ENCODE results near the gene ZBTB12. TPM values are rescaled to one million over a fixed set of nuclear protein-coding genes. Genes with fewer than 3 reads are reported as not detected.

The ZBTB12 gene
- total RNA-seq, 5 donors from 2014 or later (not counting 1 experiment from before 2014, with no cell fraction given): 1.0 to 3.5 (median 3.1) TPM

DNA sequence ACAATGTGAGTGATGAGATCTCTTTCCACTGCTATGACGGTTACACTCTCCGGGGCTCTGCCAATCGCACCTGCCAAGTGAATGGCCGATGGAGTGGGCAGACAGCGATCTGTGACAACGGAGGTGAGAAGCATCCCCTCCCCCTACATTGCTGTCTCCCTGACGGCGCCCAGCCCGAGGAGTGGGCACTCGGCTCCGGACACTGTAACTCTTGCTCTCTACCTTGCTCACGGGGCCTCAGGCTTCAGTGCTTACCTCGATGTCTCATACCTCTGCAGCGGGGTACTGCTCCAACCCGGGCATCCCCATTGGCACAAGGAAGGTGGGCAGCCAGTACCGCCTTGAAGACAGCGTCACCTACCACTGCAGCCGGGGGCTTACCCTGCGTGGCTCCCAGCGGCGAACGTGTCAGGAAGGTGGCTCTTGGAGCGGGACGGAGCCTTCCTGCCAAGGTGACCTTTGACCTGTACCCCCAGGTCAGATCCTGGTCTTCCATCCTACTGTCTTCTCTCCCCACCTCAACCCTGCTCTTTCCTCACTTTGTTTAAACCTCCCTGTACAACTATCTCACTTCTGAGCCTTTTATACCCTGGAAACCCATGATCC lies 45.3 kb upstream of the ZBTB12 start:
- H3K36me3 ChIP-seq (ENCODE audit: control insufficient read depth in 2 of 2, extremely low read depth in 1 of 2, insufficient read depth in 1 of 2, low read length in 1 of 2): peaks cover 6 to 11% of the 10 kb centered on the region in 2 donors
- ATAC-seq (replicated peaks in 1 of 4) (no peak), DNase-seq (no peak)
- CTCF ChIA-PET: no interaction called here
- no peak overlapping the region for H3K27ac Mint-ChIP-seq
- no peak overlapping the region for H3K27ac ChIP-seq (ENCODE audit: low read length)
- H3K9me3 ChIP-seq: no peaks in the 10 kb centered on the region
- H3K36me3 Mint-ChIP-seq: no peaks in the 10 kb centered on the region
- no peak overlapping the region for H3K4me3 ChIP-seq (ENCODE audit: control insufficient read depth in 1 of 2, extremely low read depth in 1 of 2, low read length in 1 of 2)
- POLR2A ChIA-PET: no interaction called here
- H3K9me3 Mint-ChIP-seq: no peaks in the 10 kb centered on the region
- H3K4me1 Mint-ChIP-seq: peaks cover 0 to 10% (median 0%) of the 10 kb centered on the region in 3 donors
- no peak overlapping the region for H3K4me3 Mint-ChIP-seq
- H3K4me1 ChIP-seq (ENCODE audit: control insufficient read depth in 1 of 2, extremely low read depth in 1 of 2, insufficient read depth in 2 of 2, low read length in 2 of 2): no peaks in the 10 kb centered on the region
- 87% methylated on average over 20 of the region's 24 CpGs for WGBS (ENCODE audit: insufficient coverage)
- H3K27me3 Mint-ChIP-seq: peaks cover 6 to 25% of the 10 kb centered on the region in 2 donors
- H3K27me3 ChIP-seq (replicated peaks in 1 of 2; ENCODE audit: control insufficient read depth in 2 of 2, extremely low read depth in 1 of 2, insufficient read depth in 2 of 2, low read length in 1 of 2): peaks cover 0 to 42% of the 10 kb centered on the region in 2 experiments

DNA sequence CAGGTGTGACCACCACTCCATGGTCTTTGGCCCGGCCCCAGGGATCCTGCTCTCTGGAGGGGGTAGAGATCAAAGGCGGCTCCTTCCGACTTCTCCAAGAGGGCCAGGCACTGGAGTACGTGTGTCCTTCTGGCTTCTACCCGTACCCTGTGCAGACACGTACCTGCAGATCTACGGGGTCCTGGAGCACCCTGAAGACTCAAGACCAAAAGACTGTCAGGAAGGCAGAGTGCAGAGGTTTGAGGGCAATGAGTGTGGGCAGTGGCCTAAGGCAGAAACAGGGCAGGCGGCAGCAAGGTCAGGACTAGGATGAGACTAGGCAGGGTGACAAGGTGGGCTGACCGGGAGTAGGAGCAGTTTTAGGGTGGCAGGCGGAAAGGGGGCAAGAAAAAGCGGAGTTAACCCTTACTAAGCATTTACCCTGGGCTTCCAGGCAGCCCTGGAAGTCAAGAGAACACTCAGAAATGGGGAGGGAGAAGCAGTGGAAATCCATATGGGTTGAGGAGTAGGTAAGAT lies 44.5 kb upstream of the ZBTB12 start:
- Mint-ChIP-seq H3K9me3 (no peaks in the 10 kb centered on the region), H3K4me3 (no peak overlapping the region), H3K27me3 (peaks cover 8 to 27% of the 10 kb centered on the region in 2 donors), H3K4me1 (peaks cover 0 to 10% (median 0%) of the 10 kb centered on the region in 3 donors), H3K27ac (peak overlapping the region in 1 of 2 donors; percentile 9), H3K36me3 (no peaks in the 10 kb centered on the region)
- Histone ChIP-seq H3K27ac (ENCODE audit: low read length) (no peak overlapping the region), H3K27me3 (replicated peaks in 1 of 2; ENCODE audit: control insufficient read depth in 2 of 2, extremely low read depth in 1 of 2, insufficient read depth in 2 of 2, low read length in 1 of 2) (peaks cover 0 to 44% of the 10 kb centered on the region in 2 experiments), H3K4me3 (ENCODE audit: control insufficient read depth in 1 of 2, extremely low read depth in 1 of 2, low read length in 1 of 2) (no peak overlapping the region), H3K9me3 (no peaks in the 10 kb centered on the region), H3K4me1 (ENCODE audit: control insufficient read depth in 1 of 2, extremely low read depth in 1 of 2, insufficient read depth in 2 of 2, low read length in 2 of 2) (no peaks in the 10 kb centered on the region), H3K36me3 (ENCODE audit: control insufficient read depth in 2 of 2, extremely low read depth in 1 of 2, insufficient read depth in 1 of 2, low read length in 1 of 2) (peaks cover 4% of the 10 kb centered on the region in 2 donors)
- ChIA-PET POLR2A (no interaction called here), CTCF (no interaction called here)
- no peak for DNase-seq
- ATAC-seq (replicated peaks in 1 of 4): no peak
- WGBS (ENCODE audit: insufficient coverage): 73% methylated on average over 10 of the region's 11 CpGs

DNA sequence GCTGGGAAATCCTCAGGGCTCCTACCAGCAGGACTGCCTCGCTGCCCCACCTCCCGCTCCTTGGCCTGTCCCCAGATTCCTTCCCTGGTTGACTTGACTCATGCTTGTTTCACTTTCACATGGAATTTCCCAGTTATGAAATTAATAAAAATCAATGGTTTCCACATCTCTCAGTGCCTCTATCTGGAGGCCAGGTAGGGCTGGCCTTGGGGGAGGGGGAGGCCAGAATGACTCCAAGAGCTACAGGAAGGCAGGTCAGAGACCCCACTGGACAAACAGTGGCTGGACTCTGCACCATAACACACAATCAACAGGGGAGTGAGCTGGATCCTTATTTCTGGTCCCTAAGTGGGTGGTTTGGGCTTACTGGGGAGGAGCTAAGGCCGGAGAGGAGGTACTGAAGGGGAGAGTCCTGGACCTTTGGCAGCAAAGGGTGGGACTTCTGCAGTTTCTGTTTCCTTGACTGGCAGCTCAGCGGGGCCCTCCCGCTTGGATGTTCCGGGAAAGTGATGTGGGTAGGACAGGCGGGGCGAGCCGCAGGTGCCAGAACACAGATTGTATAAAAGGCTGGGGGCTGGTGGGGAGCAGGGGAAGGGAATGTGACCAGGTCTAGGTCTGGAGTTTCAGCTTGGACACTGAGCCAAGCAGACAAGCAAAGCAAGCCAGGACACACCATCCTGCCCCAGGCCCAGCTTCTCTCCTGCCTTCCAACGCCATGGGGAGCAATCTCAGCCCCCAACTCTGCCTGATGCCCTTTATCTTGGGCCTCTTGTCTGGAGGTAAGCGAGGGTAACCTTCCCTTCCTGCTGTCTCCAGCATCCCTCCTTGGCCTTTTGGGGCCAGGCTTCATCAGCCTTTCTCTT lies 43.9 kb upstream of the ZBTB12 start, which contains the start of gene CFB:
Gene CFB (plus strand): TSS at position 589 of the 863 bp plus-strand sequence. CDS start 127 bp downstream, at position 716.
- H3K27ac Mint-ChIP-seq: peak within 1 kb of the TSS in 1 of 2 donors; percentile 12
- H3K36me3 Mint-ChIP-seq: no peaks in the 10 kb centered on the region
- ATAC-seq (replicated peaks in 1 of 4): no peak
- peaks cover 0 to 10% (median 0%) of the 10 kb centered on the region in 3 donors for H3K4me1 Mint-ChIP-seq
- Histone ChIP-seq H3K4me3 (ENCODE audit: control insufficient read depth in 1 of 2, extremely low read depth in 1 of 2, low read length in 1 of 2) (no peak within 1 kb of the TSS), H3K9me3 (no peaks in the 10 kb centered on the region), H3K4me1 (ENCODE audit: control insufficient read depth in 1 of 2, extremely low read depth in 1 of 2, insufficient read depth in 2 of 2, low read length in 2 of 2) (no peaks in the 10 kb centered on the region), H3K27me3 (replicated peaks in 1 of 2; ENCODE audit: control insufficient read depth in 2 of 2, extremely low read depth in 1 of 2, insufficient read depth in 2 of 2, low read length in 1 of 2) (peaks cover 0 to 47% of the 10 kb centered on the region in 2 experiments), H3K27ac (ENCODE audit: low read length) (no peak within 1 kb of the TSS), H3K36me3 (ENCODE audit: control insufficient read depth in 2 of 2, extremely low read depth in 1 of 2, insufficient read depth in 1 of 2, low read length in 1 of 2) (no peaks in the 10 kb centered on the region)
- no peak for DNase-seq
- ChIA-PET POLR2A (no interaction called here), CTCF (interaction anchor here in 1 of 2 donors (0.5 kb wide), 1 partner anchor 9 kb away, joined by 4 read pairs; no protein-coding TSS in a partner anchor)
- no peak within 1 kb of the TSS for H3K4me3 Mint-ChIP-seq
- WGBS (ENCODE audit: insufficient coverage): 52% methylated on average over 8 of the region's 11 CpGs
- peaks cover 8 to 27% of the 10 kb centered on the region in 2 donors for H3K27me3 Mint-ChIP-seq
- no peaks in the 10 kb centered on the region for H3K9me3 Mint-ChIP-seq

DNA sequence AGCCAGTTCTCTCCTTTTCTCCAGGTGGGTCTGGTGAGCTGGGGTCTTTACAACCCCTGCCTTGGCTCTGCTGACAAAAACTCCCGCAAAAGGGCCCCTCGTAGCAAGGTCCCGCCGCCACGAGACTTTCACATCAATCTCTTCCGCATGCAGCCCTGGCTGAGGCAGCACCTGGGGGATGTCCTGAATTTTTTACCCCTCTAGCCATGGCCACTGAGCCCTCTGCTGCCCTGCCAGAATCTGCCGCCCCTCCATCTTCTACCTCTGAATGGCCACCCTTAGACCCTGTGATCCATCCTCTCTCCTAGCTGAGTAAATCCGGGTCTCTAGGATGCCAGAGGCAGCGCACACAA lies 43.2 kb upstream of the ZBTB12 start:
- no peak for DNase-seq

DNA sequence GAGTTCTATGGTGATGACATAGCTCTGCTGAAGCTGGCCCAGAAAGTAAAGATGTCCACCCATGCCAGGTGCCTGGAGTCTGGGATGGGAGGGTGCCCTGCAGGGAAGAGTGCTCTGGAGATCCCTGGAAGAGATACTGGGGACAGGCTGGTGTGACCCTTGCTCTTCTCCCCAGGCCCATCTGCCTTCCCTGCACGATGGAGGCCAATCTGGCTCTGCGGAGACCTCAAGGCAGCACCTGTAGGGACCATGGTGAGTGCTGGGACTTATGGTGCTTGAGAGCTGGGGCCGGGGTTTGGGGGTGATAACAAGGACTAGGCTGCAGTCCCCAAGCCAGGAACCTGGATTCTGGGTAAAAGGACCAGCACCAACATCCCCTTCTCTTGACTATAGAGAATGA lies 41.9 kb upstream of the ZBTB12 start:
- peaks cover 0 to 10% (median 0%) of the 10 kb centered on the region in 3 donors for H3K4me1 Mint-ChIP-seq
- DNase-seq (no peak), ATAC-seq (replicated peaks in 1 of 4) (no peak)
- no peaks in the 10 kb centered on the region for H3K36me3 Mint-ChIP-seq
- H3K27me3 Mint-ChIP-seq: peaks cover 8 to 27% of the 10 kb centered on the region in 2 donors
- H3K4me3 Mint-ChIP-seq: no peak overlapping the region
- no peaks in the 10 kb centered on the region for H3K36me3 ChIP-seq (ENCODE audit: control insufficient read depth in 2 of 2, extremely low read depth in 1 of 2, insufficient read depth in 1 of 2, low read length in 1 of 2)
- peaks cover 0 to 47% of the 10 kb centered on the region in 2 experiments for H3K27me3 ChIP-seq (replicated peaks in 1 of 2; ENCODE audit: control insufficient read depth in 2 of 2, extremely low read depth in 1 of 2, insufficient read depth in 2 of 2, low read length in 1 of 2)
- no peaks in the 10 kb centered on the region for H3K9me3 Mint-ChIP-seq
- H3K4me1 ChIP-seq (ENCODE audit: control insufficient read depth in 1 of 2, extremely low read depth in 1 of 2, insufficient read depth in 2 of 2, low read length in 2 of 2): no peaks in the 10 kb centered on the region
- no peak overlapping the region for H3K27ac ChIP-seq (ENCODE audit: low read length)
- no peak overlapping the region for H3K27ac Mint-ChIP-seq
- H3K4me3 ChIP-seq (ENCODE audit: control insufficient read depth in 1 of 2, extremely low read depth in 1 of 2, low read length in 1 of 2): no peak overlapping the region
- CTCF ChIA-PET: no interaction called here
- no peaks in the 10 kb centered on the region for H3K9me3 ChIP-seq
- no CpG with 5 or more reads among the region's 3 CpGs for WGBS (ENCODE audit: insufficient coverage)
- POLR2A ChIA-PET: no interaction called here

More for the DNA sequence above, 43.2 kb upstream of the ZBTB12 start:
- 90% methylated on average over 3 of the region's 9 CpGs for WGBS (ENCODE audit: insufficient coverage)
- Histone ChIP-seq H3K4me1 (ENCODE audit: control insufficient read depth in 1 of 2, extremely low read depth in 1 of 2, insufficient read depth in 2 of 2, low read length in 2 of 2) (no peaks in the 10 kb centered on the region), H3K27me3 (replicated peaks in 1 of 2; ENCODE audit: control insufficient read depth in 2 of 2, extremely low read depth in 1 of 2, insufficient read depth in 2 of 2, low read length in 1 of 2) (peaks cover 0 to 47% of the 10 kb centered on the region in 2 experiments), H3K9me3 (no peaks in the 10 kb centered on the region), H3K36me3 (ENCODE audit: control insufficient read depth in 2 of 2, extremely low read depth in 1 of 2, insufficient read depth in 1 of 2, low read length in 1 of 2) (no peaks in the 10 kb centered on the region), H3K27ac (ENCODE audit: low read length) (no peak overlapping the region), H3K4me3 (ENCODE audit: control insufficient read depth in 1 of 2, extremely low read depth in 1 of 2, low read length in 1 of 2) (no peak overlapping the region)
- H3K27ac Mint-ChIP-seq: peak overlapping the region in 1 of 2 donors; percentile 12
- no peak for ATAC-seq (replicated peaks in 1 of 4)
- ChIA-PET POLR2A (no interaction called here), CTCF (interaction anchor here in 1 of 2 donors (0.5 kb wide), 1 partner anchor 8 kb away, joined by 4 read pairs; no protein-coding TSS in a partner anchor)
- H3K4me3 Mint-ChIP-seq: no peak overlapping the region
- peaks cover 0 to 10% (median 0%) of the 10 kb centered on the region in 3 donors for H3K4me1 Mint-ChIP-seq
- H3K27me3 Mint-ChIP-seq: peaks cover 8 to 27% of the 10 kb centered on the region in 2 donors
- H3K9me3 Mint-ChIP-seq: no peaks in the 10 kb centered on the region
- H3K36me3 Mint-ChIP-seq: no peaks in the 10 kb centered on the region

DNA sequence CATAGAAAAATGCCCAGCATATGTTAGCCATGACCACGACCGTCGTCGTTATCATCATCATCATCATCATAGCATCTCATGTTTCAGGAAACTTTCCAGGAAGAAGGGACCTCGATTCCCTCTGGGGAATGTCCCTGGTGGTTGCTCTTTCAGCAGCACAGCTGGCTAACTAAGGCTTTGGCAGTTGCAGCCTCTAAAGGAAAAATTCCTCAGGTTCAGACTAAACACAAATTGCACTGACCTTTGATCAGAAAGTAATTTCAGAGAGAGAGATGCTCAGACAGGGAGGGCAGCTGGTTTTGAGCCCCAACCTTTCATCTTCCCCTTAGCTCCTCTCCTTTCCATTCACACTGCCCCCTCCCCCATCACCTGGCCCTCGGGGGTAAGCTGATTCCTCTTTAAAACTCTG lies 38.4 kb upstream of the ZBTB12 start:
- no peaks in the 10 kb centered on the region for H3K4me1 ChIP-seq (ENCODE audit: control insufficient read depth in 1 of 2, extremely low read depth in 1 of 2, insufficient read depth in 2 of 2, low read length in 2 of 2)
- H3K9me3 ChIP-seq: no peaks in the 10 kb centered on the region
- 2% methylated on average over 5 of the region's 6 CpGs for WGBS (ENCODE audit: insufficient coverage)
- ChIA-PET POLR2A (no interaction called here), CTCF (no interaction called here)
- no peaks in the 10 kb centered on the region for H3K9me3 Mint-ChIP-seq
- H3K4me3 ChIP-seq (ENCODE audit: control insufficient read depth in 1 of 2, extremely low read depth in 1 of 2, low read length in 1 of 2): no peak overlapping the region
- peaks cover 0 to 35% of the 10 kb centered on the region in 2 experiments for H3K27me3 ChIP-seq (replicated peaks in 1 of 2; ENCODE audit: control insufficient read depth in 2 of 2, extremely low read depth in 1 of 2, insufficient read depth in 2 of 2, low read length in 1 of 2)
- no peak overlapping the region for H3K4me3 Mint-ChIP-seq
- H3K27ac Mint-ChIP-seq: no peak overlapping the region
- no peak for ATAC-seq (replicated peaks in 1 of 4)
- H3K4me1 Mint-ChIP-seq: peaks cover 0 to 5% (median 0%) of the 10 kb centered on the region in 3 donors
- no peak overlapping the region for H3K27ac ChIP-seq (ENCODE audit: low read length)
- DNase-seq: no peak
- H3K27me3 Mint-ChIP-seq: peaks cover 8 to 21% of the 10 kb centered on the region in 2 donors
- H3K36me3 Mint-ChIP-seq: no peaks in the 10 kb centered on the region
- no peaks in the 10 kb centered on the region for H3K36me3 ChIP-seq (ENCODE audit: control insufficient read depth in 2 of 2, extremely low read depth in 1 of 2, insufficient read depth in 1 of 2, low read length in 1 of 2)

Data from T-cell (primary cell).